SK-N-SH (cell line): Measurements from ENCODE around the gene PRKG1. TPM values are rescaled to one million over a fixed set of nuclear protein-coding genes. Genes with fewer than 3 reads are reported as not detected.
A peak's percentile ranks its signal among the peaks of the same experiment; 100 is the strongest.

Source experiments
- CTCF ChIA-PET: fragments of 300-600, 350-600 bp; formaldehyde crosslinking; extraction: SDS; loops from one replicate; lab custom pipeline; 2021; lab: Yijun Ruan, JAX
- POLR2A ChIA-PET: fragments of 350-600 bp; sonication (Branson Sonifier 250); formaldehyde crosslinking; extraction: SDS; loops from one replicate; lab custom pipeline; 2020; ENCODE audit warnings: antibody characterized with exemption, inconsistent platforms; lab: Yijun Ruan, JAX
- DNase-seq: peaks from one replicate; pipeline ENCODE4 v3.0.0; 2012
- H2AFZ ChIP-seq: fragments of 200-600 bp; sonication (generic); 2 replicates; pipeline ENCODE4 v1.8.1; 2016; ENCODE audit warnings: antibody characterized with exemption, mild to moderate bottlenecking, low read depth
- H3F3A ChIP-seq: fragments of 200-600 bp; sonication (generic); replicated peaks from 2 replicates; pipeline ENCODE3; 2016; ENCODE audit warnings: antibody characterized with exemption, mild to moderate bottlenecking; ENCODE audit not compliant: insufficient read depth
- H3K27ac ChIP-seq, 2 experiments: fragments of 200-500 bp in 1 of 2; fragments of 200-600 bp in 1 of 2; sonication (Bioruptor generic) in 1 of 2; sonication (generic), shearing (Covaris generic) in 1 of 2; 2 replicates each; pipeline versions ENCODE4 v1.5.1 to v1.6.1; 2014 to 2016; ENCODE audit warnings: low read depth in 2 of 2, inconsistent platforms in 1 of 2, low read length in 1 of 2, mild to moderate bottlenecking in 1 of 2, mixed read lengths in 1 of 2
- H3K27me3 ChIP-seq: fragments of 200-600 bp; sonication (generic), shearing (Covaris generic); 2 replicates; pipeline ENCODE4 v1.6.1; 2016; ENCODE audit warnings: mixed run types; ENCODE audit not compliant: insufficient read depth
- H3K36me3 ChIP-seq, 2 experiments: fragments of 200-500 bp in 1 of 2; fragments of 200-600 bp in 1 of 2; sonication (Bioruptor generic) in 1 of 2; sonication (generic) in 1 of 2; replicated peaks in 1 of 2; 2 replicates each; pipeline versions ENCODE3 to v1.5.1; 2014 to 2016; ENCODE audit warnings: low read length in 1 of 2, mild to moderate bottlenecking in 1 of 2; ENCODE audit not compliant: insufficient read depth in 2 of 2, control insufficient read depth in 1 of 2
- H3K4me1 ChIP-seq, 2 experiments: fragments of 200-500 bp in 1 of 2; fragments of 200-600 bp in 1 of 2; sonication (Bioruptor generic) in 1 of 2; sonication (generic), shearing (Covaris generic) in 1 of 2; 2 replicates each; pipeline versions ENCODE4 v1.5.1 to v1.6.1; 2014 to 2016; ENCODE audit warnings: low read depth in 1 of 2, low read length in 1 of 2, mixed run types in 1 of 2; ENCODE audit not compliant: insufficient read depth in 2 of 2, control insufficient read depth in 1 of 2
- H3K4me2 ChIP-seq: fragments of 200-600 bp; sonication (generic), shearing (Covaris generic); 2 replicates; pipeline ENCODE4 v1.6.1; 2017; ENCODE audit warnings: mixed run types
- H3K4me3 ChIP-seq, 2 experiments: fragments of 200-500 bp in 1 of 2; fragments of 200-600 bp in 1 of 2; sonication (Bioruptor generic) in 1 of 2; sonication (generic), shearing (Covaris generic) in 1 of 2; 2 replicates each; pipeline versions ENCODE4 v1.5.1 to v1.8.1; 2014 to 2016; ENCODE audit warnings: low read depth in 2 of 2, inconsistent platforms in 1 of 2, low read length in 1 of 2, mild to moderate bottlenecking in 1 of 2, mixed read lengths in 1 of 2, moderate library complexity in 1 of 2
- H3K79me2 ChIP-seq: fragments of 200-600 bp; sonication (generic); 2 replicates; pipeline ENCODE4 v1.8.1; 2017; ENCODE audit warnings: mild to moderate bottlenecking; ENCODE audit not compliant: insufficient read depth
- H3K9ac ChIP-seq: fragments of 200-600 bp; sonication (generic); 2 replicates; pipeline ENCODE4 v1.6.1; 2017; ENCODE audit warnings: mixed run types
- H3K9me2 ChIP-seq: fragments of 200-600 bp; sonication (generic); 2 replicates; pipeline ENCODE4 v1.6.1; 2017; ENCODE audit warnings: mixed run types
- H3K9me3 ChIP-seq: fragments of 200-600 bp; sonication (generic); 2 replicates; pipeline ENCODE4 v1.6.1; 2017; ENCODE audit warnings: mixed run types, mild to moderate bottlenecking, moderate library complexity
- H4K20me1 ChIP-seq: fragments of 200-600 bp; sonication (generic); 2 replicates; pipeline ENCODE4 v1.6.1; 2017; ENCODE audit warnings: mild to moderate bottlenecking, mixed run types; ENCODE audit not compliant: insufficient read depth
- CTCF ChIP-seq: fragments of 200-600 bp; sonication (generic); IDR thresholded peaks from 2 replicates; pipeline ENCODE4 v1.6.1; 2017; ENCODE audit warnings: antibody characterized with exemption, mild to moderate bottlenecking, moderate library complexity
- EZH2phosphoT487 ChIP-seq: fragments of 200-600 bp; sonication (generic); IDR thresholded peaks from 2 replicates; pipeline ENCODE4 v1.6.1; 2017; ENCODE audit warnings: low read depth, mixed run types, mild to moderate bottlenecking, antibody characterized with exemption, moderate library complexity, borderline replicate concordance
- FOSL2 ChIP-seq: IDR thresholded peaks from 2 replicates; pipeline ENCODE4 v1.4.0; 2012; ENCODE audit warnings: low read depth, mild to moderate bottlenecking, moderate library complexity, borderline replicate concordance
- FOXJ3 ChIP-seq: sonication (generic); formaldehyde crosslinking; IDR thresholded peaks from 2 replicates; pipeline ENCODE4 v1.5.1; 2020; ENCODE audit warnings: mild to moderate bottlenecking, missing genetic modification reagents
- GABPA ChIP-seq: IDR thresholded peaks from 2 replicates; pipeline ENCODE4 v1.4.0; 2012; ENCODE audit warnings: low read depth, mild to moderate bottlenecking
- GATA2 ChIP-seq: sonication (generic); formaldehyde crosslinking; IDR thresholded peaks from 2 replicates; pipeline ENCODE4 v1.5.0; 2020; ENCODE audit warnings: mild to moderate bottlenecking, missing genetic modification reagents
- MEF2A ChIP-seq: IDR thresholded peaks from 2 replicates; pipeline ENCODE4 v1.4.0; 2012; ENCODE audit warnings: low read depth, borderline replicate concordance
- NFIC ChIP-seq: IDR thresholded peaks from 2 replicates; pipeline ENCODE4 v1.4.0; 2012; ENCODE audit warnings: borderline replicate concordance
- POLR2AphosphoS5 ChIP-seq: IDR thresholded peaks from 2 replicates; pipeline ENCODE4 v1.6.1; 2012; ENCODE audit warnings: low read depth, low read length
- RAD21 ChIP-seq: IDR thresholded peaks from 2 replicates; pipeline ENCODE4 v1.6.1; 2012; ENCODE audit warnings: mild to moderate bottlenecking, low read length
- REST ChIP-seq: IDR thresholded peaks from 2 replicates; pipeline ENCODE4 v1.6.1; 2012; ENCODE audit warnings: mild to moderate bottlenecking, low read depth, low read length, moderate library complexity
- RFX5 ChIP-seq: IDR thresholded peaks from 2 replicates; pipeline ENCODE4 v1.6.1; 2012; ENCODE audit warnings: mild to moderate bottlenecking, improper control_type of control experiment, low read length
- RXRA ChIP-seq: IDR thresholded peaks from 2 replicates; pipeline ENCODE4 v1.4.0; 2012; ENCODE audit warnings: low read depth, mild to moderate bottlenecking, borderline replicate concordance
- TAF1 ChIP-seq: IDR thresholded peaks from 2 replicates; pipeline ENCODE4 v1.6.1; 2012; ENCODE audit warnings: low read depth, mild to moderate bottlenecking, low read length, moderate library complexity, borderline replicate concordance
- YY1 ChIP-seq: IDR thresholded peaks from 2 replicates; pipeline ENCODE4 v1.4.0; 2012; ENCODE audit warnings: low read depth, mild to moderate bottlenecking
- WGBS: methylation state at CpG from one replicate; pipeline ENCODE4 v1.1.6; 2017; ENCODE audit warnings: low lambda C conversion rate; 5-methylcytosine and 5-hydroxymethylcytosine counted together
- polyA plus RNA-seq, 3 experiments: library from polyadenylated mRNA; depleted of rRNA; stranded (reverse); fragments of >200 nt; gene quantifications; 2 replicates each; pipeline ENCODE4 v1.2.3, GENCODE V29; 2012
- TF ChIP-seq, protein P1 (sequence below): IDR thresholded peaks from 2 replicates; pipeline ENCODE4 v1.4.0; 2012; ENCODE audit warnings: low read depth, borderline replicate concordance
- TF ChIP-seq, protein P2 (sequence below): fragments of 150-350 bp; IDR thresholded peaks from 2 replicates; pipeline ENCODE4 v1.6.1; 2016; ENCODE audit warnings: mild to moderate bottlenecking, low read depth, low read length
- TF ChIP-seq, protein P3 (sequence below): fragments of 150-350 bp; IDR thresholded peaks from 2 replicates; pipeline ENCODE4 v1.6.1; 2017; ENCODE audit warnings: antibody characterized with exemption, low read length, low read depth, borderline replicate concordance
- TF ChIP-seq, protein P4 (sequence below): IDR thresholded peaks from 2 replicates; pipeline ENCODE4 v1.4.0; 2012; ENCODE audit warnings: low read depth, borderline replicate concordance
- TF ChIP-seq, protein P5 (sequence below): IDR thresholded peaks from 2 replicates; pipeline ENCODE4; 2012

The PRKG1 gene
- polyA plus RNA-seq, 1 of the 3 experiments (the other 2 are of a cell fraction): 4.1 TPM

- Histone ChIP-seq H3K4me2 (peak overlapping the region; percentile 83), H3K4me3 (peak overlapping the region in 1 of 2 experiments; percentile 95; a peak in 1 of 4 replicates), H3K27ac (peak overlapping the region; percentile 95; a peak in 3 of 4 replicates), H3K9ac (peak overlapping the region; percentile 89), H3F3A (peaks cover 70% of the 10 kb centered on the region), H3K9me3 (no peaks in the 10 kb centered on the region), H2AFZ (no peak overlapping the region), H3K27me3 (no peaks in the 10 kb centered on the region), H3K79me2 (peaks cover 39% of the 10 kb centered on the region), H3K4me1 (peaks cover 6 to 10% of the 10 kb centered on the region in 2 experiments; a peak in 2 of 4 replicates), H3K36me3 (peaks cover 12 to 19% of the 10 kb centered on the region in 2 experiments), H4K20me1 (no peaks in the 10 kb centered on the region), H3K9me2 (no peaks in the 10 kb centered on the region)
- POLR2A ChIA-PET: no interaction called here
- 9% methylated on average over 7 of the region's 7 CpGs for WGBS
- CTCF ChIA-PET: interaction anchor here (1.8 to 2.5 kb wide), 2 partner anchors 11 to 169 kb away, joined by 5 to 8 read pairs; no protein-coding TSS in a partner anchor
- DNase-seq: no peak
- TF ChIP-seq TAF1 (no peak; the same call in 1 of the 2 replicates), GATA2 (CRISPR knock-in tag) (no peak), REST (no peak), FOSL2 (peak; percentile 98), FOXJ3 (CRISPR knock-in tag) (no peak), EZH2phosphoT487 (no peak), POLR2AphosphoS5 (peak; percentile 86), CTCF (no peak), YY1 (no peak), GABPA (0 out of 2 replicates have a peak, but pooled peaks have one; percentile 29), RFX5 (no peak), NFIC (peak; percentile 81), RXRA (peak; percentile 69; the same call in 1 of the 2 replicates), RAD21 (no peak), MEF2A (peak; percentile 80; the same call in 1 of the 2 replicates)
- TF ChIP-seq, protein P1, sequence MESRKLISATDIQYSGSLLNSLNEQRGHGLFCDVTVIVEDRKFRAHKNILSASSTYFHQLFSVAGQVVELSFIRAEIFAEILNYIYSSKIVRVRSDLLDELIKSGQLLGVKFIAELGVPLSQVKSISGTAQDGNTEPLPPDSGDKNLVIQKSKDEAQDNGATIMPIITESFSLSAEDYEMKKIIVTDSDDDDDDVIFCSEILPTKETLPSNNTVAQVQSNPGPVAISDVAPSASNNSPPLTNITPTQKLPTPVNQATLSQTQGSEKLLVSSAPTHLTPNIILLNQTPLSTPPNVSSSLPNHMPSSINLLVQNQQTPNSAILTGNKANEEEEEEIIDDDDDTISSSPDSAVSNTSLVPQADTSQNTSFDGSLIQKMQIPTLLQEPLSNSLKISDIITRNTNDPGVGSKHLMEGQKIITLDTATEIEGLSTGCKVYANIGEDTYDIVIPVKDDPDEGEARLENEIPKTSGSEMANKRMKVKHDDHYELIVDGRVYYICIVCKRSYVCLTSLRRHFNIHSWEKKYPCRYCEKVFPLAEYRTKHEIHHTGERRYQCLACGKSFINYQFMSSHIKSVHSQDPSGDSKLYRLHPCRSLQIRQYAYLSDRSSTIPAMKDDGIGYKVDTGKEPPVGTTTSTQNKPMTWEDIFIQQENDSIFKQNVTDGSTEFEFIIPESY: peak; percentile 82
- TF ChIP-seq, protein P2, sequence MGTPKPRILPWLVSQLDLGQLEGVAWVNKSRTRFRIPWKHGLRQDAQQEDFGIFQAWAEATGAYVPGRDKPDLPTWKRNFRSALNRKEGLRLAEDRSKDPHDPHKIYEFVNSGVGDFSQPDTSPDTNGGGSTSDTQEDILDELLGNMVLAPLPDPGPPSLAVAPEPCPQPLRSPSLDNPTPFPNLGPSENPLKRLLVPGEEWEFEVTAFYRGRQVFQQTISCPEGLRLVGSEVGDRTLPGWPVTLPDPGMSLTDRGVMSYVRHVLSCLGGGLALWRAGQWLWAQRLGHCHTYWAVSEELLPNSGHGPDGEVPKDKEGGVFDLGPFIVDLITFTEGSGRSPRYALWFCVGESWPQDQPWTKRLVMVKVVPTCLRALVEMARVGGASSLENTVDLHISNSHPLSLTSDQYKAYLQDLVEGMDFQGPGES: no peak
- TF ChIP-seq, protein P3, sequence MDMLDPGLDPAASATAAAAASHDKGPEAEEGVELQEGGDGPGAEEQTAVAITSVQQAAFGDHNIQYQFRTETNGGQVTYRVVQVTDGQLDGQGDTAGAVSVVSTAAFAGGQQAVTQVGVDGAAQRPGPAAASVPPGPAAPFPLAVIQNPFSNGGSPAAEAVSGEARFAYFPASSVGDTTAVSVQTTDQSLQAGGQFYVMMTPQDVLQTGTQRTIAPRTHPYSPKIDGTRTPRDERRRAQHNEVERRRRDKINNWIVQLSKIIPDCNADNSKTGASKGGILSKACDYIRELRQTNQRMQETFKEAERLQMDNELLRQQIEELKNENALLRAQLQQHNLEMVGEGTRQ: no peak
- TF ChIP-seq, protein P4, sequence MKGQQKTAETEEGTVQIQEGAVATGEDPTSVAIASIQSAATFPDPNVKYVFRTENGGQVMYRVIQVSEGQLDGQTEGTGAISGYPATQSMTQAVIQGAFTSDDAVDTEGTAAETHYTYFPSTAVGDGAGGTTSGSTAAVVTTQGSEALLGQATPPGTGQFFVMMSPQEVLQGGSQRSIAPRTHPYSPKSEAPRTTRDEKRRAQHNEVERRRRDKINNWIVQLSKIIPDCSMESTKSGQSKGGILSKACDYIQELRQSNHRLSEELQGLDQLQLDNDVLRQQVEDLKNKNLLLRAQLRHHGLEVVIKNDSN: no peak; the same call in 1 of the 2 replicates
- TF ChIP-seq, protein P5, sequence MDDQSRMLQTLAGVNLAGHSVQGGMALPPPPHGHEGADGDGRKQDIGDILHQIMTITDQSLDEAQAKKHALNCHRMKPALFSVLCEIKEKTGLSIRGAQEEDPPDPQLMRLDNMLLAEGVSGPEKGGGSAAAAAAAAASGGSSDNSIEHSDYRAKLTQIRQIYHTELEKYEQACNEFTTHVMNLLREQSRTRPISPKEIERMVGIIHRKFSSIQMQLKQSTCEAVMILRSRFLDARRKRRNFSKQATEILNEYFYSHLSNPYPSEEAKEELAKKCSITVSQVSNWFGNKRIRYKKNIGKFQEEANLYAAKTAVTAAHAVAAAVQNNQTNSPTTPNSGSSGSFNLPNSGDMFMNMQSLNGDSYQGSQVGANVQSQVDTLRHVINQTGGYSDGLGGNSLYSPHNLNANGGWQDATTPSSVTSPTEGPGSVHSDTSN: peak; percentile 94
Observed at GRCh38 chr10:52318822-52319464, 1244.7 kb downstream of the PRKG1 start.
